Panc1 (cell line): ENCODE results near the gene MYH11. TPM values are rescaled to one million over a fixed set of nuclear protein-coding genes. Genes with fewer than 3 reads are reported as not detected.

Source experiments
- ATAC-seq: fragments of 200-7000 bp; cut with Tn5 transposase; 2 replicates; pipeline ENCODE4 v1.9.1; 2020; ENCODE audit warnings: mild to moderate bottlenecking, moderate library complexity
- BruUV-seq: library from RNA; stranded (reverse); fragments of 400-500 nt; replicated peaks from 2 replicates; lab custom pipeline; 2021; lab: Mats Ljungman, UMichigan
- CTCF ChIA-PET: fragments of 300-600 bp; sonication (Branson Sonifier 250); formaldehyde crosslinking; loops from one replicate; lab custom pipeline; 2022; ENCODE audit warnings: antibody characterized with exemption; lab: Charles Lee
- POLR2A ChIA-PET: fragments of 300-600 bp; sonication (Branson Sonifier 250); formaldehyde crosslinking; loops from one replicate; lab custom pipeline; 2022; ENCODE audit warnings: antibody characterized with exemption; lab: Charles Lee
- DNase-seq: peaks from one replicate; pipeline ENCODE4 v3.0.0-alpha.2; 2010; ENCODE audit warnings: low read depth, low spot score
- H3K27ac ChIP-seq: 2 replicates; pipeline ENCODE4 v1.5.1; 2011; ENCODE audit warnings: mild to moderate bottlenecking, low read length, inconsistent platforms
- H3K27me3 ChIP-seq: fragments of 200-500 bp; sonication (Bioruptor generic); 2 replicates; pipeline ENCODE4 v1.6.0; 2014; ENCODE audit warnings: low read length, inconsistent platforms; ENCODE audit not compliant: control insufficient read depth, insufficient read depth
- H3K36me3 ChIP-seq: fragments of 200-500 bp; sonication (Bioruptor generic); 2 replicates; pipeline ENCODE4 v1.5.1; 2014; ENCODE audit warnings: inconsistent platforms, mild to moderate bottlenecking, low read length, moderate library complexity; ENCODE audit not compliant: control insufficient read depth, insufficient read depth
- H3K4me1 ChIP-seq: 2 replicates; pipeline ENCODE4 v1.5.1; 2011; ENCODE audit warnings: inconsistent platforms, mild to moderate bottlenecking, low read length, moderate library complexity; ENCODE audit not compliant: control insufficient read depth, insufficient read depth
- H3K4me3 ChIP-seq, 2 experiments: 2 replicates each; pipeline ENCODE4 v1.5.1; 2011 to 2012; ENCODE audit warnings: low read depth in 2 of 2, low read length in 2 of 2, mild to moderate bottlenecking in 2 of 2, inconsistent platforms in 1 of 2, moderate library complexity in 1 of 2
- H3K9me3 ChIP-seq: fragments of 200-500 bp; sonication (Bioruptor generic); 2 replicates; pipeline ENCODE4 v1.5.1; 2014; ENCODE audit warnings: low read depth, mild to moderate bottlenecking, inconsistent platforms, low read length, moderate library complexity; ENCODE audit not compliant: control insufficient read depth, insufficient read depth
- CTCF ChIP-seq: fragments of 450-650 bp; IDR thresholded peaks from 2 replicates; pipeline ENCODE4 v1.5.1; 2017; ENCODE audit warnings: mild to moderate bottlenecking
- POLR2AphosphoS5 ChIP-seq: IDR thresholded peaks from 2 replicates; pipeline ENCODE4 v1.6.1; 2012; ENCODE audit warnings: mild to moderate bottlenecking, low read depth, low read length, moderate library complexity
- REST ChIP-seq, 2 experiments: IDR thresholded peaks; 2 replicates each; pipeline ENCODE4 v1.6.1; 2011 to 2012; ENCODE audit warnings: low read depth in 2 of 2, control low read depth in 1 of 2, low read length in 1 of 2, mild to moderate bottlenecking in 1 of 2, moderate library complexity in 1 of 2; ENCODE audit not compliant: insufficient read depth in 1 of 2
- SIN3A ChIP-seq: IDR thresholded peaks from 2 replicates; pipeline ENCODE4 v1.6.1; 2012; ENCODE audit warnings: low read depth, mild to moderate bottlenecking, low read length, moderate library complexity, borderline replicate concordance; ENCODE audit not compliant: insufficient read depth
- TCF7L2 ChIP-seq: IDR thresholded peaks from 2 replicates; pipeline ENCODE4 v1.6.1; 2011; ENCODE audit warnings: mild to moderate bottlenecking, low read depth, low read length, inconsistent platforms
- in situ Hi-C: cut with HindIII; loops from 2 replicates; pipeline ENCODE4 v1.10.0; 2016; ENCODE audit warnings: low sequenced_read_pairs, low pct_unique_long_range_greater_than_20kb
- intact Hi-C: fragments of 100-400 bp; cut with micrococcal nuclease; formaldehyde crosslinking; loops from one replicate; pipeline ENCODE4 v1.10.0; 2022; ENCODE audit not compliant: unreplicated experiment
- total RNA-seq: library from RNA; stranded (reverse); gene quantifications from one replicate; pipeline ENCODE4 v1.2.1, GENCODE V29; 2021; ENCODE audit not compliant: unreplicated experiment

MYH11 gene
- total RNA-seq, 1 experiment from 2014 or later: 0.51 TPM

- BruUV-seq: no TSS peak
- Histone ChIP-seq H3K4me3 (no peak overlapping the region), H3K27me3 (no peaks in the 10 kb centered on the region), H3K36me3 (no peaks in the 10 kb centered on the region; the same call in 1 of the 2 replicates), H3K4me1 (peaks cover 18% of the 10 kb centered on the region), H3K27ac (peak overlapping the region; percentile 41; the same call in 1 of the 2 replicates), H3K9me3 (no peaks in the 10 kb centered on the region)
- intact Hi-C loops: no loop called here
- no peak for TF ChIP-seq TCF7L2
- TF ChIP-seq REST (IDR thresholded peaks at IDR 0.05; ENCODE audit: insufficient read depth in 1 of 2, low read depth in 2 of 2, low read length in 1 of 2): no peak
- no peak for TF ChIP-seq SIN3A
- no peak for TF ChIP-seq POLR2AphosphoS5
- no peak for TF ChIP-seq CTCF
- no peak for DNase-seq
- no peak for ATAC-seq
- POLR2A ChIA-PET: no interaction called here
- in situ Hi-C loops: loop anchor here (10.0 kb wide), 1 partner anchor 143 kb away; no protein-coding TSS in a partner anchor
- CTCF ChIA-PET: interaction anchor here (0.6 kb wide), 1 partner anchor 30 kb away, joined by 7 read pairs; no protein-coding TSS in a partner anchor
These were observed 34.7 kb upstream of the MYH11 start for GRCh38 chr16:15891508-15891907.

- TSS peak; percentile 93 for BruUV-seq
- H3K9me3 ChIP-seq: no peaks in the 10 kb centered on the region
- in situ Hi-C loops (no loop called here), intact Hi-C loops (no loop called here)
- H3K36me3 ChIP-seq: peaks cover 6% of the 10 kb centered on the region
- TF ChIP-seq SIN3A (no peak), TCF7L2 (0 out of 2 replicates have a peak, but pooled peaks have one; percentile 29), CTCF (no peak), REST (IDR thresholded peaks at IDR 0.05; ENCODE audit: insufficient read depth in 1 of 2, low read depth in 2 of 2, low read length in 1 of 2) (0 out of 4 replicates have a peak, but pooled peaks of 1 of the 2 experiments have one; percentile 42), POLR2AphosphoS5 (peak; percentile 92)
- POLR2A ChIA-PET: interaction anchor here (0.6 to 1.2 kb wide), 8 partner anchors 13 to 80 kb away, joined by 3 to 10 read pairs (median 6); no protein-coding TSS in a partner anchor
- CTCF ChIA-PET: interaction anchor here (0.5 to 0.8 kb wide), 4 partner anchors 13 to 43 kb away, joined by 3 to 5 read pairs (median 4); no protein-coding TSS in a partner anchor
- H3K27me3 ChIP-seq: no peaks in the 10 kb centered on the region
- peak; percentile 97 for DNase-seq
- H3K4me3 ChIP-seq: peak within 1 kb of the TSS; percentile 69 to 71
- H3K4me1 ChIP-seq: peaks cover 30% of the 10 kb centered on the region
- H3K27ac ChIP-seq: peak within 1 kb of the TSS; percentile 99
- ATAC-seq: peak; percentile 99
These were observed 31.5 kb upstream of the MYH11 start, which contains the start of gene CEP20 for GRCh38 chr16:15888072-15888976. TSS of gene CEP20 (minus strand) at chr16:15888603. CDS start at chr16:15888585, 18 bp downstream.
